GM12892 (cell line): ENCODE data around the gene IL17RE.

ENCODE experiments used
- DNase-seq: peaks from one replicate; pipeline ENCODE4 v3.0.0; 2011; ENCODE audit not compliant: insufficient read length
- FAIRE-seq: peaks from 2 replicates; lab custom pipeline; 2011; peaks lifted over from hg19 to GRCh38; lab: Jason Lieb, UNC
- POLR2A ChIP-seq: IDR thresholded peaks from 2 replicates; pipeline ENCODE4 v1.6.1; 2011; ENCODE audit warnings: low read depth, low read length, control low read depth
- POLR2AphosphoS5 ChIP-seq: IDR thresholded peaks from 2 replicates; pipeline ENCODE4 v1.6.1; 2011; ENCODE audit warnings: low read depth, low read length, control low read depth
- TAF1 ChIP-seq: IDR thresholded peaks from 2 replicates; pipeline ENCODE4 v1.6.1; 2011; ENCODE audit warnings: low read depth, mild to moderate bottlenecking, control low read depth, low read length, borderline replicate concordance

IL17RE gene

DNA sequence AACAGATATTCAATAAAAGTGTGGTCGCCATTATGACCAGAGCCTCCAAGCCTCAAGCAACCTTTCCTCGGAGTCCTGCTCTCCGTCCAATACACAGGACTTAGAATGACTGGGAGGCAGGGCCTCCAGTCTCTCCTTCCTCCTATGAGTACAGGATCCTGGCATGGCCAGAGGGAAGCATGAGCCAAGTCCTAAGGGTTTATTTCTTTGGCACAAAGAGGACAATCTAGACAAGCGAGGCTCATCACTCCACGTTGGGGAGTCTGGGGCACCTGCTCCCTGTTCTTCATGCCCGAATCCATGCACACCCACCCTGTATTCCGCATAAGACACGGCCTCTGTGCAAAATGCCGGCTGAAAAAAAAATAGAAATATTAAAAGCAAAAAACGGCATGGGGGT, 42.7 kb downstream of the IL17RE start:
- TF ChIP-seq TAF1 = no peak
- TF ChIP-seq POLR2A = no peak
- TF ChIP-seq POLR2AphosphoS5 = no peak
- DNase-seq (no peak), FAIRE-seq (no peak)

DNA sequence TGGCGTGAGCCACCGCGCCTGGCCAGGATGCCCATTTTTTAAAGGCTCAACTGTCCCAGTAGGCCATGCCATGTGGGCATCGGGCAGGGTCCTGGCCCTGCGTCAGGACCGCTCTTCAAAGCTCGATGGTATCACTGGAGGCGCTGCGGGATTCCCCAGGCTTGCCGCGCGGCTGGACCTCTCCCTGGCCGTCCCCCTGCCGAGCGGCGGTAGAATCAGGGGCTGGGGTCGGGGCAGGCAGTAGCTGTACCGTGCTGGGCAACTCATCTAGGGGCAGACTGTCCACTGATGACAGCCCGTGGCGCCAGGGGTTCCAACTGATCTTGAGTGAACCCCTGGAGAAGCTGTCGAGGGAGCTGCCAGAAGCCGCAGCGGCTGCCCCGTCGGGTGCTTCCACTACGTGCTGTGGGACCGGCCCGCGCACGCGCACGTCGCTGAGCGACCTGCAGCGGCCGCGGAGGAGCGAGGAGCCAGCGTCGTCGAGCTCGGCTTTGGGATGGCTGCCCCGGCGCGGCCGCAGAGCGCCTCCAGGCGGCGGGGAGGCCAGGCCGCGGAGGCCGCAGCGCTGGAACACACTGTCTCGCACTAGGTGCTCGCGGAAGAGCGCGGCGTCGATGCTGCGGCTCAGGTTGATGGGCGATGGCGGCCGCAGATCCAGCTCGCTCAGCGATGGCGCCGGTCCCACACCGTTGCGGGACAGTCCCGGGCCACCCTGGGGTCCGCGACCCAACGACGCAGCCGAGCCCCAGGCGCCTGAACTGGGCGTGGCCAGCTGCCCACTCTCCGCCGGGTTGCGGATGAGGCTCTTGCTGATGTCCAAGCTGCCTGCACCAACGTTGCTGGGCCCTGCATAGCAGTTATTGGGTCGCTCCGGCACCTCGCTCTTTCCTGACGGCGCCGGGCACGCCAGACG, 43.7 kb downstream of the IL17RE start:
- TF ChIP-seq TAF1 (no peak), POLR2A (no peak), POLR2AphosphoS5 (no peak)
- no peak for DNase-seq
- FAIRE-seq = no peak

DNA sequence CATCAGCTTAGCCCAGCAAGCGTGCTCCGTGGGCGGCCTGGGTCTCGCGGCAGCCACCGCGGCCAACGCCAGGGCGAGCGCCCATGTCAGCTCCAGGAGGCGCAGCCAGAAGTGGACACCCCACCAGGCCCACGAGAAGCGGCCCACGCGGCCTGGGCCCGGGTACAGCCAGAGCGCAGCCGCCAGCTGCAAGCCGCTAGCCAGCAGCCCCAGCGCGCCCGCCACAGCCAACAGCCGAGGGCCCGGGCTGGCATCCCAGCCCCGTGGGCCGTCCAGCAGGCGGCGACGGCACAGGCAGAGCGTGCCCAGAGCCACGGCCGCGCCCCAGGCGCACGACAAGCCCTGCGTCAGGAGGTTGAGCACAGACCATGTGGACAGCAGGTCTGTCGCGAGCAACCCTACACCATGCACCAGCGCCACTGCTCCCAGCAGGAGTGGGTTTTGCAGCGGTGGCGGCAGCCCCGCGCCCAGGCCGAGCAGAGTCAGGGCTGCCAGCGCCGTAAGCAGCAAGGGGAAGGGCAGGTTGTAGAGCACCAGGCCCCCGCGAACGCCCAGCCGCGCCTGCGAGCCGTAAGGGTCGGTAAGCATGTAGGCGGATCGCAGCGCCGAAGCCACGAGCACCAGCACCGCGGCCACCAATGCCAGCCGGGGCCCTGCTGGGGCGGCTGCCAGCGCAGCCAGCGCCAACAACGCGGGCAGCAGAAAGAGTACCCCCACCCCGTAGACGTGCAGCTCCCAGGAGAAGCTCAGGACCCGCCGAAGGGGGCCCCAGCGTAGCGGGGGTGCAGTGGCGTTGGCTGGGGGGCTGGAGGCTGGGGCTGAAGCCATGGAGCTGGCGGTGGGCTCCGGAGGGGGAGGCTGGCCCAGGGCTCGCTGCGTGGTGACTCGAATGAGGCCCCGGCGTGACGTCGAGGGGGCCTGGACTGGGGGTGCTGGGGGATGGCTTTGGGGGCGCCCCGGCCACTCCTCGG, 44.7 kb downstream of the IL17RE start:
- FAIRE-seq (no peak), DNase-seq (no peak)
- TF ChIP-seq POLR2A = no peak

- TF ChIP-seq POLR2A (no peak), TAF1 (no peak), POLR2AphosphoS5 (no peak)
- no peak for DNase-seq
- FAIRE-seq = no peak
These were observed 45.9 kb downstream of the IL17RE start for GRCh38 chr3:9948586-9948985.

GRCh38 chr3:9949115-9949514, 46.5 kb downstream of the IL17RE start:
- FAIRE-seq = no peak
- no peak for DNase-seq
- no peak for TF ChIP-seq POLR2A
- no peak for TF ChIP-seq POLR2AphosphoS5
- TF ChIP-seq TAF1 = no peak

DNA sequence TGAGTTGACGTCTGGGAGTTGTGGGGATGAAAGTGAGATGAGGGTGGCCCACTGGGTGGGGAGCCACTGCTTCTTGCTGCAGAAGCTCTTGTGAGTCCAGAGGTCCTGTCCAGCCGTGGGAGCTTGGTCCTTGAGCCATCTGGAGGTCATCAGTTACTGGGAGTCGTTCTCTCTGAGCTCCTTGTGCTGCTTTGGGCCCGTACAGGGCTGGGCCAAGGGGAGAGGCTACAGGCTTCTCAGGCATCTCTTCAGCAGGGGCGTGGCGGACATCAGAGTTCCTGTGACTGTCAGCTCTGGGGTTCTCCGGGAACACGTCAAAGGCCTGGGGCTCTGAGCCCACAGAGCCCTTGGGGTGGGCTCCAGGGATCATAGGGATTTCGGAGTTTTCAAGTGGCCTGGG, 47.0 kb downstream of the IL17RE start:
- TF ChIP-seq POLR2A = no peak
- TF ChIP-seq TAF1 = no peak
- no peak for TF ChIP-seq POLR2AphosphoS5
- no peak for FAIRE-seq
- DNase-seq = no peak

GRCh38 chr3:9951126-9951525, 48.5 kb downstream of the IL17RE start:
- FAIRE-seq = no peak
- TF ChIP-seq POLR2AphosphoS5 (no peak), TAF1 (no peak), POLR2A (no peak; the same call in 1 of the 2 replicates)
- DNase-seq = no peak

- FAIRE-seq = no peak
These were observed 48.9 kb downstream of the IL17RE start for GRCh38 chr3:9951598-9951961.

GRCh38 chr3:9951962-9952805, 49.5 kb downstream of the IL17RE start, which contains the start of gene PRRT3:
Gene PRRT3, minus strand, starts transcription at chr3:9952408. Its CDS starts 2,293 bp downstream, at chr3:9950115.
- DNase-seq (peak; percentile 71), FAIRE-seq (peak; percentile 69)
- no peak for TF ChIP-seq POLR2AphosphoS5
- no peak for TF ChIP-seq TAF1
- peak; percentile 32; the same call in 1 of the 2 replicates for TF ChIP-seq POLR2A

More at GRCh38 chr3:9951598-9951961, 48.9 kb downstream of the IL17RE start:
- TF ChIP-seq POLR2AphosphoS5 = no peak
- no peak for TF ChIP-seq POLR2A
- TF ChIP-seq TAF1 = no peak
- no peak for DNase-seq

DNA sequence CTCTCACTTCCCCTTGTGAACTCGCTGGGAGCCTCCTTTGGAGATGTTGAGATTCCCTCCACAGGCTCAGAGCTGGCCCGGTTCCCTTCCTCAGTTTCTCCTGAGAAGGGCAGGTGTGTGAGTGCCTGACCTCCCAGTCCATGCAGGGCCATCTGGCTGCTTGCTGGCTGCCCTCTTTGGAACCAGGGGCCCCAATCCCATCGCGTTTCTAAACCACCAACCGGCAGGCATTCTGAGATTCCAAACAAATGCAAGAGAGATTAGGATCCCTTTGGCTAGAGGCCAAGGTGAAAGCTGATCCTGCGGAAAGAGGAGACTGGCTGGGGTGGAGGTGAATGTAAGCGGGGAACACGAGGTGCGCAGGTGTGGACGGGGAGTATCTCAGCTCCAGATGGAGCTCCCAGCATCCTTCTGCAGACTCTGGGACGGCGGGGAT, 52.4 kb downstream of the IL17RE start:
- FAIRE-seq = no peak
- DNase-seq = no peak
- TF ChIP-seq POLR2A (no peak), POLR2AphosphoS5 (no peak), TAF1 (no peak)

GRCh38 chr3:9955611-9956352, 53.1 kb downstream of the IL17RE start:
- no peak for TF ChIP-seq POLR2AphosphoS5
- TF ChIP-seq TAF1 = no peak
- no peak for TF ChIP-seq POLR2A
- no peak for DNase-seq
- FAIRE-seq = no peak
